NCI-H82 treated with DMSO at 0.1 percent for 48 hours (cell line): Measurements from ENCODE around the gene NAGPA.

Experiments used
- DNase-seq: peaks from one replicate; lab custom pipeline; 2025; ENCODE audit not compliant: unreplicated experiment; lab: John Stamatoyannopoulos, UW

Gene NAGPA

GRCh38 chr16:4980691-4981090, 53.0 kb downstream of the NAGPA start:
- DNase-seq, result no peak

DNA sequence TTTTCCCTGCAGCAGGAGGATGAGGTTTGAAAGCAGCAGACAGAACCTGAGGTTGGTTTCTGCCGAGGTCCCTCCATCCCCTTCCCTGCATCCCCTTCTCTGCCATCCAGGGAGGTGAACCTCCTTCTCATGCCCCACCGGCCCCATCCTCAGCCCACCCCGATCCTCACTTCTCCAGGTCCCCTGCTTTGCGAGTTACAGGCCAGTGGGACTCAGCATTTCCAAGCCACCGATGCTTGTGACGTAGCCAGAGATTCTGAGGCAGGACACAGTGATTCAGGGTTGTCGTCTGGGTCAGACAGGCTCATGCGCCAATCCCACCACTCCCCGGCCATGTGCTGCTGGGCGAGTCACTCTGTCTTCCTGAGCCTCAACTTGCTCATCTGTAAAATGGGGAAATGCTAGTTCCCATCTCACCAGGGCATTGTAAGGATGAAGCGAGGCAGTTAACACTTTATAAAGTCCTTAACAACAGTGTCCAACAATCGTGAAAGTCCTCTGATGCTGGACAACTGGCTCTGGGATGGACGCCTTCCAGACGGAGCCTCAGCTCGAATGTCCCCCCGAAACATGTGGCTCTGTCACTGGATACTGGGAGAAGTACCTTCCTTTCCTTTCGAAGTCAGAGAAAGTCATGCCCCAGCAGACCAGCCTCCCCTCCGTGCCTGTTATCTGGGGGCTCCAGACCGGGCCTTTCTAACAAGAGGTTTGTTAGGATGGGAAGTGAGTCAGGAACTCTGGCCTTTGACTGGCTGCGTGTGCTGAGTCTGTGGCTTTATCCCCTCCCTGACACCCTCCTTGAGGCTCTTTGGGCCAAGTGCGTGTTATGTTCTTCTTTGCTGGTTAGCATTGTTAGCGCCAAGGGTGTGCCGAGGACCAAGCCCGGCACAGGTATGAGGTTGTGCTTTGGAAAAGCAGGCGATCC, 53.7 kb downstream of the NAGPA start:
- DNase-seq, result no peak

- no peak for DNase-seq
Observed at GRCh38 chr16:4979164-4979563, 54.6 kb downstream of the NAGPA start.

DNA sequence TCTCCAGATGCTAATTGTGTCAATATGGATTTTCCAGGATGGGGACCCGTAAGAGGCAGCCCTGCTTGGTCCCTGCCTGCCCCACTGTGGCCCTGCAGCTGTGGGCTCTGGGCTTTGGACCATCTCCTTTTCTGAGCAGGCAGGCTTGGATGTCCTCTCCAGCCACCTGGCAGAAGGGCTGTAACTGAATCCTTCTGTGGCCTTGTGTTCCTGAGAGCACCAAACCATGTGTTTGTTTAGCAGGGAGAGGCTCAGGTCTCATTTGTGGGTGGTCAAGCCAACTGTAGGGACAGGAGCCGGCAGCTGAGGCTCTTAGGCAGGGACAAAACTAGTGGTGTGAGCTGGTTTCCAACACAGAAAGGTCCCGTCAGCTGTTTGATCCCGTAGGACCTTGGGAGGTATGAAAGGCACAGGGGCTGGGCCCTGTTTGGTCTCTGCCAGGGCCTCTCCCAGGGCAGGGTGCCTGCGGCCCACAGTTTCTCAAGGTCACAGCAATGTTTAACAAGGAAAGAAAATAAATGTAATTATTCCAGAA, 57.1 kb downstream of the NAGPA start:
- no peak for DNase-seq

- no peak for DNase-seq
Observed at GRCh38 chr16:4976079-4976478, 57.7 kb downstream of the NAGPA start.
